SU-DHL-6 (cell line): ENCODE measurements around the gene CNTN4.

Experiments
- H2AFZ ChIP-seq: fragments of 200-600 bp; sonication (generic); 2 replicates; pipeline ENCODE4 v1.6.1; 2014; ENCODE audit warnings: low read depth, mild to moderate bottlenecking, moderate library complexity, mixed read lengths, antibody characterized with exemption, low read length; ENCODE audit not compliant: severe bottlenecking
- H3F3A ChIP-seq: fragments of 200-600 bp; shearing (Covaris generic); 2 replicates; pipeline ENCODE4 v1.6.0; 2016; ENCODE audit warnings: antibody characterized with exemption, mild to moderate bottlenecking; ENCODE audit not compliant: insufficient read depth
- H3K27ac ChIP-seq: fragments of 200-600 bp; sonication (generic); 2 replicates; pipeline ENCODE4 v1.5.1; 2016; ENCODE audit warnings: low read depth, mild to moderate bottlenecking, low read length, moderate library complexity, mixed read lengths
- H3K27me3 ChIP-seq: fragments of 200-600 bp; sonication (generic), shearing (Covaris generic); 2 replicates; pipeline ENCODE4 v1.6.0; 2014; ENCODE audit warnings: mild to moderate bottlenecking, low read length
- H3K36me3 ChIP-seq: fragments of 200-600 bp; sonication (generic); 2 replicates; pipeline ENCODE4 v1.6.1; 2014; ENCODE audit warnings: mild to moderate bottlenecking, low read length, mixed read lengths
- H3K4me2 ChIP-seq: fragments of 300-600, 200-600 bp; shearing (Covaris generic), sonication (generic); 2 replicates; pipeline ENCODE4 v1.6.0; 2014; ENCODE audit warnings: low read length, low read depth, mild to moderate bottlenecking; ENCODE audit not compliant: poor library complexity, severe bottlenecking
- H3K4me3 ChIP-seq: fragments of 200-600 bp; sonication (generic); 2 replicates; pipeline ENCODE4 v1.5.1; 2014; ENCODE audit warnings: antibody characterized with exemption, low read length, mild to moderate bottlenecking, mixed read lengths; ENCODE audit not compliant: insufficient read depth, poor library complexity, severe bottlenecking
- H3K79me2 ChIP-seq: fragments of 200-600 bp; sonication (generic); 2 replicates; pipeline ENCODE4 v1.6.1; 2014; ENCODE audit warnings: mild to moderate bottlenecking, low read length, moderate library complexity; ENCODE audit not compliant: insufficient read depth
- H3K9ac ChIP-seq: fragments of 200-600 bp; sonication (generic); 2 replicates; pipeline ENCODE4 v1.7.0; 2014; ENCODE audit warnings: mild to moderate bottlenecking, low read length
- H3K9me2 ChIP-seq: fragments of 200-600 bp; sonication (generic); replicated peaks from 2 replicates; pipeline ENCODE4 v1.6.1; 2014; ENCODE audit warnings: low read length; ENCODE audit not compliant: insufficient read depth
- H3K9me3 ChIP-seq: fragments of 200-600 bp; sonication (generic); 2 replicates; pipeline ENCODE4 v1.6.1; 2014; ENCODE audit warnings: low read length, mixed read lengths; ENCODE audit not compliant: insufficient read depth
- H4K20me1 ChIP-seq: fragments of 200-600 bp; sonication (generic); 2 replicates; pipeline ENCODE4 v1.6.1; 2014; ENCODE audit warnings: low read depth, mild to moderate bottlenecking, antibody characterized with exemption, low read length, moderate library complexity, mixed read lengths
- EZH2phosphoT487 ChIP-seq: fragments of 200-600 bp; sonication (generic), shearing (Covaris generic); conservative IDR thresholded peaks from 2 replicates; pipeline ENCODE4 v1.6.1; 2018; ENCODE audit warnings: mild to moderate bottlenecking, antibody characterized with exemption, low read length, moderate library complexity, mixed read lengths
- TF ChIP-seq, protein P1 (sequence below): fragments of 200-600 bp; sonication (generic); IDR thresholded peaks from one replicate; pipeline ENCODE4 v1.5.1; 2017; ENCODE audit warnings: antibody characterized with exemption, mild to moderate bottlenecking, low read length, moderate library complexity; ENCODE audit not compliant: insufficient read depth, poor library complexity, severe bottlenecking

CNTN4 gene

DNA sequence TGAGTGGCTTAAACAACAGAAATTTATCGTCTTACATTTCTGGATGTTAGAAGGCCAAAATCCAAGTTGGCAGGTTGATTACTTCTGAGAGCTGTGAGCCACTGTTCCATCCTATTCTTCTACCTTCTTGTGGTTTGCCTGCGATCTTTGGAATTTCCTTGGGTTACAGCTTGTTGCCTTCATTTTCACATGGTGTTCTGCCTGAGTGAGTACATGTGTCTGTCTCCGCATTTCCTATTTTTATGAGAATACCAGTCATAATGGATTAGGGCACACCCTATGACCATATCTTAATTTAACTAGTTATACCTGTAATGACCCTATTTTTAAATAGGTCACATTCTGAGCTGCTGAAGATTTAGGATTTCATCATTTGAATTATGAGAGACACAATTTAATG is 294.3 kb downstream of the CNTN4 start:
- no peaks in the 10 kb centered on the region for H3F3A ChIP-seq
- H3K9me2 ChIP-seq: no peaks in the 10 kb centered on the region
- no peaks in the 10 kb centered on the region for H3K36me3 ChIP-seq
- H3K9me3 ChIP-seq: no peaks in the 10 kb centered on the region
- H3K9ac ChIP-seq: no peak overlapping the region
- H3K79me2 ChIP-seq: no peaks in the 10 kb centered on the region
- no peaks in the 10 kb centered on the region for H3K27me3 ChIP-seq
- no peak overlapping the region for H3K27ac ChIP-seq
- no peak overlapping the region for H2AFZ ChIP-seq
- no peak for TF ChIP-seq EZH2phosphoT487
- TF ChIP-seq, protein P1, sequence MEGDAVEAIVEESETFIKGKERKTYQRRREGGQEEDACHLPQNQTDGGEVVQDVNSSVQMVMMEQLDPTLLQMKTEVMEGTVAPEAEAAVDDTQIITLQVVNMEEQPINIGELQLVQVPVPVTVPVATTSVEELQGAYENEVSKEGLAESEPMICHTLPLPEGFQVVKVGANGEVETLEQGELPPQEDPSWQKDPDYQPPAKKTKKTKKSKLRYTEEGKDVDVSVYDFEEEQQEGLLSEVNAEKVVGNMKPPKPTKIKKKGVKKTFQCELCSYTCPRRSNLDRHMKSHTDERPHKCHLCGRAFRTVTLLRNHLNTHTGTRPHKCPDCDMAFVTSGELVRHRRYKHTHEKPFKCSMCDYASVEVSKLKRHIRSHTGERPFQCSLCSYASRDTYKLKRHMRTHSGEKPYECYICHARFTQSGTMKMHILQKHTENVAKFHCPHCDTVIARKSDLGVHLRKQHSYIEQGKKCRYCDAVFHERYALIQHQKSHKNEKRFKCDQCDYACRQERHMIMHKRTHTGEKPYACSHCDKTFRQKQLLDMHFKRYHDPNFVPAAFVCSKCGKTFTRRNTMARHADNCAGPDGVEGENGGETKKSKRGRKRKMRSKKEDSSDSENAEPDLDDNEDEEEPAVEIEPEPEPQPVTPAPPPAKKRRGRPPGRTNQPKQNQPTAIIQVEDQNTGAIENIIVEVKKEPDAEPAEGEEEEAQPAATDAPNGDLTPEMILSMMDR: no peak
- no peaks in the 10 kb centered on the region for H4K20me1 ChIP-seq
- no peak overlapping the region for H3K4me2 ChIP-seq
- H3K4me3 ChIP-seq: no peak overlapping the region

DNA sequence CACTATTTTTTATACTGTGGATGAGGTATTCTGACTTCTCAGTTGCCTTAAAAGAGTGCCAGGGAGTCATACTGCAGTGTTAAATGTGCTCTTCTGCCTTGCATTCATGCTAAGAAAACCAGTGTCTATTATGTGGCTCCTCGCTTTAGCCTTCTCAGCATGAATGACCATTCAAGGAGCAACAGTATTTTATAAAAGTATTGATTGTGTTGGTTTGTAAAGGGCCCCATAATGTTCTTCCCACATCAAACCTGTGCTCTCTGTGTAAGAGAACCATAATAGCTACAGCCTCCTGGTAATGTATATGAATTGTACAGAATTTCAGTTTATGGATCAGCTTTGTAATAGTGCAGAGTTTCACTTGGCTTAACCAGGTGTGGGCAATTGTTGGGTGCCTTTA is 316.4 kb downstream of the CNTN4 start:
- no peak overlapping the region for H2AFZ ChIP-seq
- H3K79me2 ChIP-seq: no peaks in the 10 kb centered on the region
- TF ChIP-seq, protein P1: no peak
- no peak for TF ChIP-seq EZH2phosphoT487
- H3K4me3 ChIP-seq: no peak overlapping the region
- H3F3A ChIP-seq: no peaks in the 10 kb centered on the region
- no peaks in the 10 kb centered on the region for H4K20me1 ChIP-seq
- no peaks in the 10 kb centered on the region for H3K9me3 ChIP-seq
- no peak overlapping the region for H3K4me2 ChIP-seq
- H3K9me2 ChIP-seq: no peaks in the 10 kb centered on the region
- no peaks in the 10 kb centered on the region for H3K27me3 ChIP-seq
- no peak overlapping the region for H3K9ac ChIP-seq
- no peak overlapping the region for H3K27ac ChIP-seq
- H3K36me3 ChIP-seq: no peaks in the 10 kb centered on the region

DNA sequence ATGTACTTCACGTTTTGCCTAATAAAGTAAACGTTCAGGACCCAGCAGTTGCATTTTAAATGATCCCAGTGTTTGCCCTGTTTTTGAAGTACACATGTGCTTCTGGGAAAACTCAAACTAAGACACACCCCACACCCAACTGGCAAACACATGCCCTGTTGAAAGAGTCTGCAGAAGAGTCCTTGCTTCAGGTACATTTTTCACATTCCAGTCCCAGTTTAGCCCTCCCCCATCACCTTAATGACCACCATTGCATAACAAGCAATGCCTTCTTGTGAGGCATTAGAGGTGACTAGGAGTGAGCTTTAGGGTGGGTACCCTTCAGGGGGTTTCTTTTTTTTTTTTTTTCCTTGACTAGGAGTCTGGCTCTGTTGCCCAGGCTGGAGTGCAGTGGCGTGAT is 322.3 kb downstream of the CNTN4 start:
- no peaks in the 10 kb centered on the region for H3K79me2 ChIP-seq
- H3K27ac ChIP-seq: no peak overlapping the region
- H3K36me3 ChIP-seq: no peaks in the 10 kb centered on the region
- H3K9me2 ChIP-seq: no peaks in the 10 kb centered on the region
- no peaks in the 10 kb centered on the region for H3K9me3 ChIP-seq
- H2AFZ ChIP-seq: no peak overlapping the region
- H3K27me3 ChIP-seq: no peaks in the 10 kb centered on the region
- no peak overlapping the region for H3K4me3 ChIP-seq
- TF ChIP-seq EZH2phosphoT487: no peak
- TF ChIP-seq, protein P1: no peak
- no peaks in the 10 kb centered on the region for H4K20me1 ChIP-seq
- H3K4me2 ChIP-seq: no peak overlapping the region
- H3F3A ChIP-seq: no peaks in the 10 kb centered on the region
- no peak overlapping the region for H3K9ac ChIP-seq
